GM19324 (cell line): ENCODE results near the gene LRRC66.

ENCODE experiments used
- ATAC-seq: cut with Tn5 transposase; IDR thresholded peaks from one replicate; pipeline ENCODE4 v1.9.1; 2021; ENCODE audit warnings: mild to moderate bottlenecking, moderate library complexity; ENCODE audit not compliant: unreplicated experiment, low FRiP score

LRRC66 gene

GRCh38 chr4:52014903-52015302, 5.3 kb downstream of the LRRC66 start:
- ATAC-seq: no peak

- ATAC-seq: no peak
These were observed 7.5 kb downstream of the LRRC66 start for GRCh38 chr4:52012651-52013050.

- ATAC-seq: no peak
These were observed 9.2 kb downstream of the LRRC66 start for GRCh38 chr4:52010986-52011385.

DNA sequence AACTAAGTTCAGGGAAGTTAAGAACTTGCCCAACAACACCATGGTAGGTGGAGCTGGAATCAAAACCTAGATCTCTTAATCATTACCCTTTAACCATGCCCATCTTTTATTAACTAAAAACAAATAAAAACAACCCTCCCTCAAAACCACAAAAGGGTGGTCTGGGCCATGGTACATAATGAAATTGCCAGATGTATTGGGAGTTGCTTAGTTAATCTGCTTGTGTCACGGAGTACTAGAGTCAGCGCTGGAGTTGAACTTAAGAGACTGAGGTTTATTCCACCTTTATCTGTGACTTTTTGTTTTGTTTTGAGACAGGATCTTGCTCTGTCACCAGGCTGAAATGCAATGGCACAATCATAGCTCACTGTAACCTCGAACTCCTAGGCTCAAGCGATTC, 13.3 kb downstream of the LRRC66 start:
- ATAC-seq: no peak

DNA sequence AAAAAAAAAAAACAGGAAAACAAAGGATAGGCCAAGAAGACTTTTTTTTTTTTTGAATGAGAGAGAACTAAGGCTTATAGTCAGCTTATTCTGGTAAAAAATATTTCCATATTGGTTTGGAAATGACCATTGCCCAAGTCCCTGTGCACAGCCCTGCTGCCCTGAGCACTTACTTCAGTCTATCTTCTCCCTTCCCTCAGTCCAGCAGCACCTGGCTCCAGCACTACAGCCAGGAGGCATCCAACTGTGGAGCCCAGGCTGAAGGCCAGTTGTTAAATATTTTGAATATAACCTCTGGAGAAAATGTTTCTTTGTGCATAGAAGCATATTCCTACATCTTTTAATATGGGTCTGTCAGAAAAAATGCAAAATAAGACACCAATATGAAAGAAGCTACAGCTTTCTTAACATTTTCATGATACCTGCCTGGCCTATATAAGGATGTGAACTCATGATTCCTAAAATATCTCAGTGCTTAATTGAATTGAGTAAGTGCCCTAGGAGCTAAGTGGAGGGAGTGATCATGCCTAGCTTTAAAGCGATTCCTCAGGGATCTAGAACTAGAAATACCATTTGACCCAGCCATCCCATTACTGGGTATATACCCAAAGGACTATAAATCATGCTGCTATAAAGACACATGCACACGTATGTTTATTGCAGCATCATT, 14.4 kb downstream of the LRRC66 start:
- no peak for ATAC-seq

GRCh38 chr4:52004414-52004813, 15.7 kb downstream of the LRRC66 start:
- no peak for ATAC-seq

DNA sequence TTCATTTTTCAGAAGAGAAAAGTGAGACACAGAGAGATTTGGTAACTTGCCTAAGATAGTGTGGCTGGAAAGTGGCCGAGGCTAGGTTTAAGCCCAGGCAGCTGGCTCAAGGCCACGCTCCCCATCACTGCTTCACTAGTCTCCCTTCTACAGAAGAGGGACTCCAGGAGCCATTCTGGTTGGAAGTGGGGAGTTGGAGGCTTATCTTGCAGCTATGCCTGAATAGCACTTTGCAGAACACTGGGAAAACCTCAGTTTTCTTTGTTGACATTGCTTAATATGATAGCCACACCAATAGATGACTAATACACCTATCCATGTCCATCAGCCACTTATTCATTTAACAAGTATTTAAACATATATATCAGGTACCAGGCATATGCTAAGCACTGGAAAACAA, 18.5 kb downstream of the LRRC66 start:
- ATAC-seq: no peak

DNA sequence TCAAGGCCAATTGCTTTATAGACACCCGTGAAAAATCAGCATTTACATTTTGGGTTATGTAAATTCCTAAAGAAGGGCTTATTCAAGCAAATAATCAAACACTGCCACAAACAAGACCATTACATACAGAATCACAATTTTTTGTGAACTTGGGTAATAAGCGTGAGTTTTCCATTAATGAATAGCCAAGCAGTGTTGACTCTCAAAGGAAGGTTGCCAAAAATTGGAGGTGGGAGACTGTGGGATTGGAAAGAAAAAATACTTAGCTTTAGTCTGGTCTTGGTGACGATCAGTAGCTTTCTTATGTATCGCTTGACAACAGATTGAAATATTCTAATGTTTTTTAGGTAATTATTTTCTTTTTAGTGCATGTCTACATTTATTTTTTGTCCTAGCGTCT, 20.9 kb downstream of the LRRC66 start:
- no peak for ATAC-seq

- no peak for ATAC-seq
These were observed 21.3 kb downstream of the LRRC66 start for GRCh38 chr4:51998837-51999236.

GRCh38 chr4:51997647-51998046, 22.5 kb downstream of the LRRC66 start:
- ATAC-seq: no peak

DNA sequence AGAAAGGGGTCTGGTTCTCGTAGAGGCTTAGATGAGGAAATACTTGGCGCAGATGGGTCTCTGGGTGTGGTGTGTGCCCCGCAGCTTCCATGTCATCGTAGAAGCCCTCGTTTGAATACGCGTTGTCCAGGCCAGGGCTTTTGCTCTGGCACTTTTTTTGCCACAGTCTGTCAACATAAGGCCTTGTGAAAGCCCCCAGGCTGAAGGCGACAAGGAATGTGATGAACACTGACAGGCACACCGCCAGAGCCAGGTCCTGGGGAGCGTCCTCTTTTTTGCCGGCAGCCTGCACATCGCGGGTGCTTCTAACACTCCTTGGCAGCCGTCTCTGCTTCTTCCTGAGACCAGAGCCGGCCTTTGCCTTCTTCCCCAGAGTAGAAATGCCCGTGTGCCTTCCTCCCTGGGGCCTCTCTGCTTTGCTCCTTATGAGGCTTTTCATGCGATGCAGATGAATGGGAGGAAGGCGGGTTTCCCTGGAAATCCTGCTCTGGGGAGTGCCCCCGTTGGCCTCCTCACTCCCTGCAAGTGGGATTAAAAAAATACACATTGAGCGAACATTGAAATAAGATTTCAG, 24.4 kb downstream of the LRRC66 start:
- no peak for ATAC-seq

- no peak for ATAC-seq
These were observed 54.3 kb downstream of the LRRC66 start for GRCh38 chr4:51965862-51966261.

- ATAC-seq: no peak
These were observed 56.2 kb downstream of the LRRC66 start for GRCh38 chr4:51963841-51964517.

DNA sequence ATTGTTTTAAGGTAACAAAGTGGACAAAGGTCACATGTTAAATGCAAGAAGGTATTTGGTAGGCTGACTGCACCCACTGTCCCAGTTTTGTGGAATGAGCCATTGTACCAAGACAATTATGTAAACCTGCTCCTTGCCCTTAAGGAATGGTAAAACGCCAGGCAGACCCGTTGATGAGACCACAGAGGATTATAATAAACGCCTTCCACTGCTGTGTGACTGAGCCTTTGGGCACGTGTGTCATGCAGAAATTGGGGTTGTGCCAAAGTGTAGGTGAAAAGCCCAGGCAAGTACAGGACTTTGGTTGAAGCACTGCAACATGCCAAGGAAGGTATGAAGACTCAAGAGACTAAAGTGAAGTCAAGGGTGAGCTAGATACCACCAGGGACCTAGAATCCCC, 59.7 kb downstream of the LRRC66 start:
- no peak for ATAC-seq

DNA sequence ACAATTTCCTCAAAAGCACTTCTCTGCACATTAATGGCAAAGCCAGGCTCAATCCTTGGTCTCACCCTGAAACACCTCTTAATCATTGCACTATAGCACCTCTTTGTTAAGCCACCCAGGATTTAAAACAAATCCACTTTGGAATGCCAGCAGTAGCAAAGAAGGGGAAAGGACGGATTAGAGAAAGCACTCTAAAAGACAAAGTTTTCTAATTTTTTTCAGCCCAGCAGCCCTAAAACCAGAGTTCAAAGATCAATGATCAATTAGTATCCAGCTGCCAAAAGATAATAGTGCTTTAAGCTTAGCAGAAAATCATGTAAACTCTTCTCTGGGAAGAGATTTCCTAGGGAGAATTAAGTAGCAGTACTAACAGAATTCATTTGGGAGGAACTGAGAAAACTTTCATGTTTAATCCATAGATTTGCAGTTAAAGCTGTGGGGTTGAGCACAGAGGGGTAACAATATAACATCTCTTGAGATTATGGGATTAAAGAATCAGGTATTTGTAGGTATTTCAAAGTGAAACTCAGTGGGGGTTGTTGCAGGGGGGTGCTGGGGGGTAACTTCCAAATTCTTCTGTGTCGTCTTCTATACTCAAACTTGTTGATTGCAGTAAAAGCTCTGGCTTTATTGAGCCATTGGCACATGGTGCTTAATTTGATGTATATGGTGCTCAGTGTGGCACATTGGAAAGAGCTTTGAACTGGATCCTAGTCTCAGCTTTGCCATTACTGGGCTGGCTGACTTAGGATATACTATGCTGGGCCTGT, 61.8 kb downstream of the LRRC66 start:
- ATAC-seq: no peak
